Karpas-422 (cell line): ENCODE data around the gene CTSZ. TPM values are rescaled to one million over a fixed set of nuclear protein-coding genes. Genes with fewer than 3 reads are reported as not detected.
"Not testable (repeated sequence)": the region's sequence is repeated elsewhere in the genome, so short reads cannot be mapped to it uniquely, and the experiment has no call there.

Experiments used
- DNase-seq: peaks from one replicate; pipeline ENCODE4 v3.0.0-alpha.2; 2015
- H2AFZ ChIP-seq: fragments of 200-600 bp; sonication (generic); 2 replicates; pipeline ENCODE4 v1.6.1; 2014; ENCODE audit warnings: antibody characterized with exemption, low read length, mixed read lengths
- H3K27ac ChIP-seq: fragments of 200-600 bp; sonication (generic); 2 replicates; pipeline ENCODE4 v1.5.1; 2014; ENCODE audit warnings: mild to moderate bottlenecking, low read length, moderate library complexity
- H3K27me3 ChIP-seq: fragments of 200-600 bp; sonication (generic); 2 replicates; pipeline ENCODE4 v1.6.1; 2014; ENCODE audit warnings: low read length, mixed read lengths
- H3K36me3 ChIP-seq: fragments of 200-600 bp; sonication (generic); 2 replicates; pipeline ENCODE4 v1.6.1; 2014; ENCODE audit warnings: low read length, mixed read lengths; ENCODE audit not compliant: insufficient read depth
- H3K4me1 ChIP-seq: fragments of 200-600 bp; sonication (generic); 2 replicates; pipeline ENCODE4 v1.6.1; 2014; ENCODE audit warnings: mild to moderate bottlenecking, low read length, mixed read lengths
- H3K4me2 ChIP-seq: fragments of 200-600 bp; sonication (generic); 2 replicates; pipeline ENCODE4 v1.6.1; 2014; ENCODE audit warnings: low read length, low read depth, mild to moderate bottlenecking; ENCODE audit not compliant: poor library complexity, severe bottlenecking
- H3K4me3 ChIP-seq: fragments of 200-600 bp; sonication (generic); 2 replicates; pipeline ENCODE4 v1.5.1; 2014; ENCODE audit warnings: mild to moderate bottlenecking, antibody characterized with exemption, low read length, mixed read lengths
- H3K79me2 ChIP-seq: fragments of 200-600 bp; sonication (generic); 2 replicates; pipeline ENCODE4 v1.6.1; 2014; ENCODE audit warnings: mild to moderate bottlenecking, low read length, mixed read lengths
- H3K9ac ChIP-seq: fragments of 200-600 bp; sonication (generic); 2 replicates; pipeline ENCODE4 v1.6.0; 2014; ENCODE audit warnings: low read length
- H3K9me2 ChIP-seq: fragments of 200-600 bp; sonication (generic), shearing (Covaris generic); replicated peaks from 2 replicates; pipeline ENCODE4 v1.6.0; 2014; ENCODE audit warnings: mild to moderate bottlenecking, low read length, moderate library complexity; ENCODE audit not compliant: insufficient read depth
- H3K9me3 ChIP-seq: fragments of 300-700, 200-600 bp; sonication (generic); 2 replicates; pipeline ENCODE4 v1.6.1; 2014; ENCODE audit warnings: low read length, mixed read lengths
- H4K20me1 ChIP-seq: fragments of 200-600 bp; sonication (generic); 2 replicates; pipeline ENCODE4 v1.6.1; 2014; ENCODE audit warnings: mild to moderate bottlenecking, antibody characterized with exemption, low read length, low read depth; ENCODE audit not compliant: insufficient read depth
- total RNA-seq: library from RNA; depleted of rRNA; stranded (reverse); fragments of >200 nt; shearing (Covaris generic); gene quantifications from 2 replicates; pipeline ENCODE4 v1.2.3, GENCODE V29; 2014; ENCODE audit warnings: low replicate concordance; rRNA removed

CTSZ gene
- total RNA-seq, 1 experiment from 2014 or later, result 111 TPM

DNA sequence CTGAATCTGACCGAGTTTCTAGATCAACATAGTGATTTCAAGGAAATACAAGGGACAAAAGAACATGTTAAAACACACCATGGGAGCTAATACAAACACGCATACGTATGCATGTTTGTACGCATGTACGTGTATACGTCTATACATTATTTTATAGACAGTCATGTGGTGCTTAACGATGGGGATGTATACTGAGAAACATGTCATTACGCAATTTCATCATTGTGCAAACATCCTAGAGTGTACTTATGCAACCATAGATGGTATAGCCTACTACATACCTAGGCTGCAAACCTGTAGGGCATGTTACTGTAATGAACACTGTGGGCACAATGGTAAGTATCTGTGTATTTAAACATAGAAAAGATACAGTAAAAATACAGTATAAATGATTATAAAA is 51.0 kb downstream of the CTSZ start:
- no peaks in the 10 kb centered on the region for H3K36me3 ChIP-seq
- H3K27me3 ChIP-seq, result no peaks in the 10 kb centered on the region
- H4K20me1 ChIP-seq, result no peaks in the 10 kb centered on the region
- H3K4me3 ChIP-seq, result no peak overlapping the region
- no peak overlapping the region for H3K27ac ChIP-seq
- H3K4me2 ChIP-seq, result no peak overlapping the region
- H3K9me2 ChIP-seq, result no peaks in the 10 kb centered on the region
- H3K9ac ChIP-seq, result no peak overlapping the region
- no peak for DNase-seq
- H3K4me1 ChIP-seq, result no peaks in the 10 kb centered on the region
- no peaks in the 10 kb centered on the region for H3K9me3 ChIP-seq
- H2AFZ ChIP-seq, result no peak overlapping the region
- H3K79me2 ChIP-seq, result no peaks in the 10 kb centered on the region

DNA sequence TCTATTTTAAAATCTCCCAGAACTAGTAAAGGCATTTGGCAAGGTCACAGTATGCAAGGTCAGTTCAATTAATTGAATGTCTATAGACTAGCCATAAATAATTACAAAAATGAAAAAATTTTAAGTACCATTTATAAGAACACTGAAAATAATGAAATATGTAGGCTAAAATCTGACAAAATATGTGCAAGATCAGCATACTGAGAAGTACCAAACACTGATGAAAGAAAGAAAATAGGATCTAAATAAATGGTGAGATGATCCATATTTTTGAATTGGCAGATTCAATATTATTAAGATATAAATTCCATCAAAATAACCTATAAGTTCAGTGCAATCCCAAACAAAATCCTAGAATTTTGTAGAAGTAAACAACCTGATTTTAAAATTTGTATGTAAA is 54.0 kb downstream of the CTSZ start:
- Histone ChIP-seq H2AFZ (no peak overlapping the region), H3K4me1 (no peaks in the 10 kb centered on the region), H3K27me3 (no peaks in the 10 kb centered on the region), H3K9me2 (no peaks in the 10 kb centered on the region), H3K79me2 (no peaks in the 10 kb centered on the region), H3K9ac (no peak overlapping the region), H3K36me3 (no peaks in the 10 kb centered on the region), H3K27ac (no peak overlapping the region), H3K4me2 (no peak overlapping the region), H3K9me3 (no peaks in the 10 kb centered on the region), H4K20me1 (no peaks in the 10 kb centered on the region), H3K4me3 (no peak overlapping the region)
- DNase-seq, result no peak

DNA sequence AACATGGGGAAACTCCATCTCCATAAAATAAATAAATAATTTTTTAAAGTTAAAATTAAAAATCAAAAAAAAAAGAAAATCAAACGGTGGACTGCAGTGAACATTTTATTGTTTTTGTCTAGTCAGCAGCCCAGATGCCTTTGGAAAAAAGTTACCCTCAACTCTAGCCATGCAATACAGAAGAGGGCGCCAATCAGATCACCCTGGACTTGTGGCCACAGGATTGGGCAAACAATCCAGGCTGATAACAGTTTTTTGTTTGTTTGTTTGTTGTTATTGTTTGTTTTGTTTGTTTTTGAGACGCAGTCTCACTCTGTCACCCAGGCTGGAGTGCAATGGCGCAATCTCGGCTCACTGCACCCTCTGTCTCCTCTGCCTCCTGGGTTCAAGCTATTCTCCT is 56.5 kb downstream of the CTSZ start:
- Histone ChIP-seq H3K36me3 (no peaks in the 10 kb centered on the region), H3K79me2 (no peaks in the 10 kb centered on the region), H3K4me2 (no peak overlapping the region), H3K9ac (no peak overlapping the region), H3K9me3 (no peaks in the 10 kb centered on the region), H3K4me3 (no peak overlapping the region), H3K27me3 (no peaks in the 10 kb centered on the region), H3K27ac (no peak overlapping the region), H3K9me2 (no peaks in the 10 kb centered on the region), H2AFZ (no peak overlapping the region), H4K20me1 (no peaks in the 10 kb centered on the region), H3K4me1 (peaks cover 5% of the 10 kb centered on the region)
- DNase-seq, result no peak

DNA sequence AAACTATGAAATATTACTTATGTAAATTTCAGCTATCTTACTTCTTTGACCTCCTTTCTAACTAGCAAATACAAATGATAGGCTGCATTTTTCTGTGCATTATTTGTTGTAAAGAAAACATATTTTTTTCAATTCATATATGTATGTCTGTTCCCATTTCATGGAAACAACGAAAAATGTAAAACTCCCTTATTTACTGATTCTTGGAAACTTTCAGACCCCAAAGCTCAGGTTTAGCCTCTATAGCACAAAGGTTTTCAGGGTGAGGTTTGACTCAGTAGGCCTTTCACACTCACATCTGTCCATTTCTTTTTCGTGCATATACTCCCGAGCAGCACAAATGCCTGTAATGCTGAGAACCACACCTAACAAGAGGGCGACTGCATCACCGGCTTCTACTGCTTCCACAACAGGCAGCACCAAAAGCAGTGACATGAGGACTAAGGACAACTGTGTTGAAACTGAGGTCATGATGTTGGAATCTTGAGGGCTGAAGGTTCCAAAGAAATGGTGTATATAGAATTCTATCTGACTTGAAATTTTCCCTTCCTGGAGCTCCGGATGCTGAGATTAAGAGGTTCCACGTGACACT is 59.2 kb downstream of the CTSZ start:
- not testable (repeated sequence) for DNase-seq, H3K4me3 ChIP-seq, H3K9me3 ChIP-seq, H3K9me2 ChIP-seq, H3K27me3 ChIP-seq, H3K9ac ChIP-seq, H4K20me1 ChIP-seq, H3K4me1 ChIP-seq, H3K4me2 ChIP-seq, H3K27ac ChIP-seq, H2AFZ ChIP-seq, H3K36me3 ChIP-seq, H3K79me2 ChIP-seq

DNA sequence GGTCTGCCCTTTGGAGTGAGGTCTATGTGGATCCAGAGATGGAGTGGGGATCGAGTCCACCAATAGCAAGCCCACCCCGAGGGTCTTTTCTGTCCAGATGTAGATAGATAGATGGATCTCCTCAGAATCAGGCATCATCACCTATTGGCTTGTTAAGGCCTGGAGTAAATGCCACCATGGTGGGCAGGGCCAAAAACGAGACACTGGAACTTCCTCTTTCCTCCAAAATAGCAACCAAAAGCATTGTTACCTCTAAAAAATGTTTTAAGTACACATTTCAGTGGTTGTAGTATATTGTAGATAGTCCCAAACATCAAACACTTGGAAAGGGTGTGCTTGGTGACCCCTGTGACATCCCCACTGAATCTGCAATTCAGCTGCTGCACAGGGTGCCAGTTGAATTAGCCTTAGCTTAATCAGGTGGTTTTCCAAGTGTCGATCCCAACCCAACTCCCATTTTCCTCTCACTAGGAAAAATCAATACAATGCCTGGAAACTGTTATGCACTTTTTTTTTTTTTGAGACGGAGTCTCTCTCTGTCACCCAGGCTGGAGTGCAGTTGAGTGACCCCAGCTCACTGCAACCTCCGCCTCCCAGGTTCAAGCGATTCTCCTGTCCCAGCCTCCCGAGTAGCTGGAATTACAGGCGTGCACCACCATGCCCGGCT is 61.0 kb downstream of the CTSZ start:
- H3K27me3 ChIP-seq, result no peaks in the 10 kb centered on the region
- H3K9ac ChIP-seq, result no peak overlapping the region
- H4K20me1 ChIP-seq, result no peaks in the 10 kb centered on the region
- H3K79me2 ChIP-seq, result no peaks in the 10 kb centered on the region
- peak; percentile 51 for DNase-seq
- no peak overlapping the region for H3K4me3 ChIP-seq
- H2AFZ ChIP-seq, result no peak overlapping the region
- H3K36me3 ChIP-seq, result no peaks in the 10 kb centered on the region
- peaks cover 5% of the 10 kb centered on the region for H3K4me1 ChIP-seq
- H3K4me2 ChIP-seq, result no peak overlapping the region
- no peaks in the 10 kb centered on the region for H3K9me2 ChIP-seq
- H3K9me3 ChIP-seq, result no peaks in the 10 kb centered on the region
- H3K27ac ChIP-seq, result no peak overlapping the region

Other genes with a start within 250 kb of the CTSZ start
- 4.0 and 6.3 TPM in 2 replicates for gene GNAS-AS1, start 156.4 kb downstream of the CTSZ start, total RNA-seq
- gene GNAS, start 154.5 kb downstream of the CTSZ start, total RNA-seq, result 600 and 624 TPM in 2 replicates
- 51.3 and 57.5 TPM in 2 replicates for gene NELFCD, start 26.0 kb downstream of the CTSZ start, total RNA-seq
- gene TUBB1, start 12.2 kb upstream of the CTSZ start, total RNA-seq, result not detected in 2 replicates
- 47.0 and 78.9 TPM in 2 replicates for gene ATP5F1E, start 25.1 kb upstream of the CTSZ start, total RNA-seq
- gene PRELID3B, start 35.5 kb upstream of the CTSZ start, total RNA-seq, result 104 and 271 TPM in 2 replicates
- 0.11 TPM in 1 of 2 replicates, not detected in the other for gene ZNF831, start 156.6 kb upstream of the CTSZ start, total RNA-seq